ENCODE results near the gene NME8. TPM values are rescaled to one million over a fixed set of nuclear protein-coding genes. Genes with fewer than 3 reads are reported as not detected.

NME8 gene
- total RNA-seq, 4 donors from 2014 or later: not detected

DNA sequence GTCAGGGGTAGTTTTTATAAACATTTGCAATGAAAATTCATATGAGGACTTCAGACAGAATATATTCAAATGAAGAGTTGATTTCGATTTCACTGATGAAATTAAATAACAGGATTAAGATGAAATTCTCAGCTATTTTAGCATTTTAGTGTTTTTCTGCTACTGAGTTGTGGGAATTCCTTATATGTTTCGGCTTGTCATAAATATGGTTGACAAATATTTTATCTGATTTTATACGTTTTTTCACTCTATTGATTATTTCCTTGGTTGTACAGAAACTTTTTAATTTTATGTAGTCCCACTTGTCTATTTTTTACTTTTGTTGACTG, 14.6 kb upstream of the NME8 start:
- TF ChIP-seq POLR2A (IDR thresholded peaks at IDR 0.05) (no peak), CTCF (IDR thresholded peaks at IDR 0.05) (no peak)
- H3K27me3 ChIP-seq: no peaks in the 10 kb centered on the region
- H3K27ac ChIP-seq: no peak overlapping the region
- H3K4me3 ChIP-seq: no peak overlapping the region
- no peaks in the 10 kb centered on the region for H3K36me3 ChIP-seq
- H3K4me1 ChIP-seq: peaks cover 0 to 3% of the 10 kb centered on the region in 2 donors
- DNase-seq: no peak
- intact Hi-C loops (cut with DNase I; ENCODE audit: low total_unique reads): no loop called here
- no peaks in the 10 kb centered on the region for H3K9me3 ChIP-seq

DNA sequence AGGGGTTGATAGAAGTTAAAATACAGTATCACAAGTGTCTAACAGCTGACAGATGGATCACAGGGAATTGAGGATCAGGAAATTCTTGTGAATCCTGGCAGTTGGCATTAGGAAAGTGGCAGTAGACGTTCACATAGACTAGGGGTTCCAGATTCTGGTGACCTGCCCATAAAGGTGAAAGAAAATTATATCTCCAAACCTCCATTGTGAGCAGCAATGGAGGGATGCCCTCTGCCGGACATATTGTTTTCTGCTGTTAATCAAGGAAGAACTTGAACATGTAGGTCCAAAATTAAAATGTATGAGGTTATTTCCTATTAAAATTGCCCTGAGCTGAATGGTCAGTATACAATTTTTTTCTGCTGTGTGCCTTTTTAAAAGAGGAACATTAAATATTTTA, 5.1 kb downstream of the NME8 start:
- no peak overlapping the region for H3K4me3 ChIP-seq
- no peak for TF ChIP-seq POLR2A (IDR thresholded peaks at IDR 0.05)
- H3K9me3 ChIP-seq: no peaks in the 10 kb centered on the region
- intact Hi-C loops (cut with DNase I; ENCODE audit: low total_unique reads): no loop called here
- DNase-seq: no peak
- no peaks in the 10 kb centered on the region for H3K4me1 ChIP-seq
- H3K27me3 ChIP-seq: no peaks in the 10 kb centered on the region
- no peak overlapping the region for H3K27ac ChIP-seq
- H3K36me3 ChIP-seq: no peaks in the 10 kb centered on the region

- Histone ChIP-seq H3K4me1 (no peaks in the 10 kb centered on the region), H3K36me3 (no peaks in the 10 kb centered on the region), H3K27me3 (no peaks in the 10 kb centered on the region), H3K27ac (no peak overlapping the region), H3K4me3 (no peak overlapping the region), H3K9me3 (no peaks in the 10 kb centered on the region)
- no peak for DNase-seq
- TF ChIP-seq CTCF (IDR thresholded peaks at IDR 0.05) (no peak), POLR2A (IDR thresholded peaks at IDR 0.05) (no peak)
- intact Hi-C loops (cut with DNase I; ENCODE audit: low total_unique reads): no loop called here
These were observed 33.7 kb downstream of the NME8 start for GRCh38 chr7:37882086-37882485.

DNA sequence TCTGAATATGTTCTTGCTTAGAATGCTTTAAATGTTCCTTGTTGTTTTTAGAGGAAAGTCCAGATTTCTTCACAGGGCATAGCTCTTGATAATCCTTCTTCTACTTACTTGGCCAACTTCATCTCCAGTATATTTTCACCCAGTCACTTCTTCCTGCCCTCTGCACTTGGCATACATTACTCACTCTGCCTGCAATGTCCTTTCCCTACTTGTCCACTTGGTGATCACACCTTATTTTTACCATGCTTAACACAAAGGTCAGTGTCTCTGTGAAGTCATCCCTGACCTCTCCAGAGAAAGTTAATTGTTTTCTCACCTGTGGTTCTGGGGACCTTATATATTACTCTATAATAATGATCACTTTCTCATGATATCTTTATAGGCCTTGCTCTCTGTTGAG, 45.0 kb downstream of the NME8 start:
- H3K36me3 ChIP-seq: no peaks in the 10 kb centered on the region
- H3K4me3 ChIP-seq: no peak overlapping the region
- no peaks in the 10 kb centered on the region for H3K9me3 ChIP-seq
- no peak overlapping the region for H3K27ac ChIP-seq
- H3K4me1 ChIP-seq: no peaks in the 10 kb centered on the region
- intact Hi-C loops (cut with DNase I; ENCODE audit: low total_unique reads): no loop called here
- no peak for DNase-seq
- no peak for TF ChIP-seq POLR2A (IDR thresholded peaks at IDR 0.05)
- TF ChIP-seq CTCF (IDR thresholded peaks at IDR 0.05): no peak
- H3K27me3 ChIP-seq: no peaks in the 10 kb centered on the region

DNA sequence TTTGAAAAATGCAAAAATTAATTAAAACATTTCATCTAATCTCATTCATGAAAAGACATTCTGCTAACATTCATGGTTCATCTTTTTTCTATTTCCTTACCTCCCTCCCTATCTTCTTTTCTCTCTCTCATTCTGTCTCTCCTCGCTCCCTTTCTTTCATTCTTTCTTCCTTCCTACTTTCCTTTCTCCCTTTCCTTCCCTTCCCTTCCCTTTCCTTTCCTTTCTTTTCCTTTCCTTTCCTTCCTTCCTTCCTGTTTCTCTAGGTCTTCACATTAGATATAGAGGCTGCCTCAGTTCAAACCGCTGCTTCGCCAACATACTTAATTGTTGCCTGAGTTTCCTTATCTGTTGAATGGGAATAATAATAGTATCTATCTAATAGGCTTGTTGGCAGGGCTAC, 46.3 kb downstream of the NME8 start:
- no peaks in the 10 kb centered on the region for H3K36me3 ChIP-seq
- DNase-seq: no peak
- H3K9me3 ChIP-seq: no peaks in the 10 kb centered on the region
- TF ChIP-seq POLR2A (IDR thresholded peaks at IDR 0.05) (no peak), CTCF (IDR thresholded peaks at IDR 0.05) (no peak)
- H3K4me1 ChIP-seq: no peaks in the 10 kb centered on the region
- no peaks in the 10 kb centered on the region for H3K27me3 ChIP-seq
- intact Hi-C loops (cut with DNase I; ENCODE audit: low total_unique reads): no loop called here
- H3K27ac ChIP-seq: no peak overlapping the region
- no peak overlapping the region for H3K4me3 ChIP-seq

- H3K9me3 ChIP-seq: no peaks in the 10 kb centered on the region
- no peaks in the 10 kb centered on the region for H3K36me3 ChIP-seq
- no peak overlapping the region for H3K27ac ChIP-seq
- TF ChIP-seq CTCF (IDR thresholded peaks at IDR 0.05) (no peak), POLR2A (IDR thresholded peaks at IDR 0.05) (no peak)
- H3K4me3 ChIP-seq: no peak overlapping the region
- DNase-seq: no peak
- no peaks in the 10 kb centered on the region for H3K4me1 ChIP-seq
- no peaks in the 10 kb centered on the region for H3K27me3 ChIP-seq
- intact Hi-C loops (cut with DNase I; ENCODE audit: low total_unique reads): loop anchor here (10.0 kb wide), 1 partner anchor 325 kb away; no protein-coding TSS in a partner anchor
These were observed 51.4 kb downstream of the NME8 start for GRCh38 chr7:37899712-37900247.

Data from uterus (tissue), 4 donors.